DOHH2 (cell line): ENCODE measurements around the gene CNNM3.

ENCODE experiments used
- H3F3A ChIP-seq: fragments of 200-600 bp; sonication (generic), shearing (Covaris generic); 2 replicates; pipeline ENCODE4 v1.6.0; 2016; ENCODE audit warnings: antibody characterized with exemption, mild to moderate bottlenecking; ENCODE audit not compliant: control insufficient read depth, insufficient read depth
- H3K27ac ChIP-seq: fragments of 200-600 bp; sonication (generic); 2 replicates; pipeline ENCODE4 v1.5.1; 2014; ENCODE audit warnings: low read depth, mild to moderate bottlenecking, low read length, moderate library complexity
- H3K27me3 ChIP-seq: fragments of 200-600 bp; sonication (generic); 2 replicates; pipeline ENCODE4 v1.6.1; 2014; ENCODE audit warnings: mild to moderate bottlenecking, low read length, mixed read lengths; ENCODE audit not compliant: control insufficient read depth
- H3K36me3 ChIP-seq: fragments of 200-600 bp; sonication (generic); 2 replicates; pipeline ENCODE4 v1.6.1; 2014; ENCODE audit warnings: mild to moderate bottlenecking, low read length, moderate library complexity, mixed read lengths; ENCODE audit not compliant: control insufficient read depth
- H3K4me1 ChIP-seq: fragments of 200-600 bp; sonication (generic); 2 replicates; pipeline ENCODE4 v1.6.1; 2014; ENCODE audit warnings: mild to moderate bottlenecking, low read length, mixed read lengths; ENCODE audit not compliant: control insufficient read depth
- H3K4me2 ChIP-seq: fragments of 200-600 bp; sonication (generic); 2 replicates; pipeline ENCODE4 v1.6.0; 2014; ENCODE audit warnings: mild to moderate bottlenecking, low read length, moderate library complexity
- H3K4me3 ChIP-seq: fragments of 200-600 bp; sonication (generic); 2 replicates; pipeline ENCODE4 v1.5.1; 2014; ENCODE audit warnings: mild to moderate bottlenecking, low read length, mixed read lengths
- H3K79me2 ChIP-seq: fragments of 200-600 bp; sonication (generic); 2 replicates; pipeline ENCODE4 v1.6.1; 2014; ENCODE audit warnings: mild to moderate bottlenecking, low read length, mixed read lengths; ENCODE audit not compliant: control insufficient read depth
- H3K9me2 ChIP-seq: fragments of 200-600 bp; sonication (generic); replicated peaks from 2 replicates; pipeline ENCODE4 v1.6.1; 2014; ENCODE audit warnings: mild to moderate bottlenecking, low read length, mixed read lengths; ENCODE audit not compliant: control insufficient read depth
- H3K9me3 ChIP-seq: fragments of 200-600 bp; sonication (generic); 2 replicates; pipeline ENCODE4 v1.6.1; 2014; ENCODE audit warnings: antibody characterized with exemption, low read length, mixed read lengths; ENCODE audit not compliant: control insufficient read depth, insufficient read depth
- H4K20me1 ChIP-seq: fragments of 200-600 bp; sonication (generic); 2 replicates; pipeline ENCODE4 v1.6.0; 2014; ENCODE audit warnings: low read depth, mild to moderate bottlenecking, antibody characterized with exemption, low read length, moderate library complexity; ENCODE audit not compliant: control insufficient read depth, insufficient read depth
- EZH2phosphoT487 ChIP-seq: fragments of 200-600 bp; sonication (generic); IDR thresholded peaks from 2 replicates; pipeline ENCODE4 v1.6.1; 2017; ENCODE audit warnings: borderline replicate concordance, mild to moderate bottlenecking, antibody characterized with exemption, low read length, moderate library complexity, mixed read lengths
- TF ChIP-seq, protein P1 (sequence below): fragments of 200-600 bp; sonication (generic); IDR thresholded peaks from one replicate; pipeline ENCODE4 v1.5.1; 2014; ENCODE audit warnings: antibody characterized with exemption, mild to moderate bottlenecking, low read depth, low read length; ENCODE audit not compliant: poor library complexity, severe bottlenecking

CNNM3 gene

DNA sequence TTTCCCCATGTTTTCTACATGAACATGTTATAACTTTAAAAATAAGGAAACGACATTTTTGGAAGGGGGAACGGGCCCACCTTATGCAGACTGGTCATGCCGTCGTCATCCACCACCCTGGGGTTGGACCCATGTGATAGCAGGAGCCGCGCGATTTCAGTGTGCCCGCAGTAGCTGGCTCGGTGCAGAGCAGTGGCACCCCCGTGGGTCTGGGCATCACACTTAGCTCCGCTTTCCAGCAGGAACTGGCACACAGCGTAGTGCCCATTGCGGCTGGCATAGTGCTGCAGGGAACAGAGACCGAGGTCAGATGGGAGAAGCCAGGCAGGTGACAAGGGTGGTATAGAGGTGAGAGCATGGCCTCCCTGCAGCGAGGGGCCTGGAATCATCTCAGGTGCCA, 37.3 kb downstream of the CNNM3 start:
- peaks cover 21% of the 10 kb centered on the region for H3K36me3 ChIP-seq
- no peaks in the 10 kb centered on the region for H3F3A ChIP-seq
- TF ChIP-seq, protein P1, sequence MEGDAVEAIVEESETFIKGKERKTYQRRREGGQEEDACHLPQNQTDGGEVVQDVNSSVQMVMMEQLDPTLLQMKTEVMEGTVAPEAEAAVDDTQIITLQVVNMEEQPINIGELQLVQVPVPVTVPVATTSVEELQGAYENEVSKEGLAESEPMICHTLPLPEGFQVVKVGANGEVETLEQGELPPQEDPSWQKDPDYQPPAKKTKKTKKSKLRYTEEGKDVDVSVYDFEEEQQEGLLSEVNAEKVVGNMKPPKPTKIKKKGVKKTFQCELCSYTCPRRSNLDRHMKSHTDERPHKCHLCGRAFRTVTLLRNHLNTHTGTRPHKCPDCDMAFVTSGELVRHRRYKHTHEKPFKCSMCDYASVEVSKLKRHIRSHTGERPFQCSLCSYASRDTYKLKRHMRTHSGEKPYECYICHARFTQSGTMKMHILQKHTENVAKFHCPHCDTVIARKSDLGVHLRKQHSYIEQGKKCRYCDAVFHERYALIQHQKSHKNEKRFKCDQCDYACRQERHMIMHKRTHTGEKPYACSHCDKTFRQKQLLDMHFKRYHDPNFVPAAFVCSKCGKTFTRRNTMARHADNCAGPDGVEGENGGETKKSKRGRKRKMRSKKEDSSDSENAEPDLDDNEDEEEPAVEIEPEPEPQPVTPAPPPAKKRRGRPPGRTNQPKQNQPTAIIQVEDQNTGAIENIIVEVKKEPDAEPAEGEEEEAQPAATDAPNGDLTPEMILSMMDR = no peak
- no peak for TF ChIP-seq EZH2phosphoT487
- H3K9me3 ChIP-seq = no peaks in the 10 kb centered on the region
- peaks cover 15% of the 10 kb centered on the region for H3K4me1 ChIP-seq
- H4K20me1 ChIP-seq = no peaks in the 10 kb centered on the region; the same call in 1 of the 2 replicates
- no peak overlapping the region for H3K4me2 ChIP-seq
- no peak overlapping the region for H3K4me3 ChIP-seq
- H3K79me2 ChIP-seq = peaks cover 16% of the 10 kb centered on the region
- no peaks in the 10 kb centered on the region for H3K9me2 ChIP-seq
- no peak overlapping the region for H3K27ac ChIP-seq
- H3K27me3 ChIP-seq = no peaks in the 10 kb centered on the region

DNA sequence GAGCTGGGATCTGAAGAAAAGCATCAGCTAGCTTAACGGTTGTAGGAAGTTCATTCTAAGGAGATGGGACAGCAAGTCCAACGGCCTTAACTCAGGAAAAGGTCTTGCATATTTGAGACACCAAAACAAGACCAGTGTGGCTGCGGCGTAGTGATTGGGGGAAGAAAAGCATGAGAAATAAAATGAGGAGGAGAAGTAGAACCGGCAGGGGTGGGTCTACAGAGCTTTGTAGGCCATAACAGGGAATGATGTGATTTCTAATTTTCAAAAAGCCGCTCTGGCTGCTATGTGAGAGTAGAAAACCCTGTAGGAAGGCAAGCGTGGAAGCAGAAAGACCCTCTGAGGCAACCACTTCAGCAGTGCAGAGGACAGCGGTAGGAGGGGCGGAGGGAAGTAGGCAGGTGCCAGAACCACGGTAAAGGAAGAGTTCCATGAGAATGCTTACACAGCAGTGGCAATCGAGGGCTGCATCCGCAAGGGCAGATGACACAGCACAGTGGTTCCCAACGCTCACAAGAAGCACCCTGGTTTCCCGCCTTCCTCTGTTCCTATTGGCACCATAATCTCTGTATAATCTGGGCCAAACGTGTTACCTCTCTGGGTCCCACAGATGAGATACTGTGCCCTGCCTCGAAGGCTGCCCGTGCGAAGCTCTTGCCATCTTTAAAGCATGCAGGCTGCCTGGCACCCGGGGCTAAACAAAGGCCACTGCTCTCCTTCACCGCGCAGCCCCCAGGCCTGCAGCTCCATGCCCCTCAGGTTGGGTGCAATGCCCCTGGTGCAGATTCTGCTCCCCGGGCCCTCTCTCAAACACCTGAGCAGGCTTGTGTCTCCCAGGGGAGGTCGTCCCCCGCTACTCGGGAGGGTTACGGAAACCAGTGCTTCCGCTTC, 41.0 kb downstream of the CNNM3 start:
- Histone ChIP-seq H3K27ac (peak overlapping the region; percentile 75), H3K9me2 (no peaks in the 10 kb centered on the region), H3K36me3 (peaks cover 12% of the 10 kb centered on the region), H3K4me1 (peaks cover 22% of the 10 kb centered on the region), H4K20me1 (no peaks in the 10 kb centered on the region; the same call in 1 of the 2 replicates), H3K79me2 (peaks cover 16% of the 10 kb centered on the region), H3F3A (no peaks in the 10 kb centered on the region), H3K4me3 (peak overlapping the region; percentile 83), H3K27me3 (peaks cover 14% of the 10 kb centered on the region), H3K4me2 (peak overlapping the region; percentile 99), H3K9me3 (no peaks in the 10 kb centered on the region)
- TF ChIP-seq EZH2phosphoT487 = no peak
- TF ChIP-seq, protein P1 = no peak

DNA sequence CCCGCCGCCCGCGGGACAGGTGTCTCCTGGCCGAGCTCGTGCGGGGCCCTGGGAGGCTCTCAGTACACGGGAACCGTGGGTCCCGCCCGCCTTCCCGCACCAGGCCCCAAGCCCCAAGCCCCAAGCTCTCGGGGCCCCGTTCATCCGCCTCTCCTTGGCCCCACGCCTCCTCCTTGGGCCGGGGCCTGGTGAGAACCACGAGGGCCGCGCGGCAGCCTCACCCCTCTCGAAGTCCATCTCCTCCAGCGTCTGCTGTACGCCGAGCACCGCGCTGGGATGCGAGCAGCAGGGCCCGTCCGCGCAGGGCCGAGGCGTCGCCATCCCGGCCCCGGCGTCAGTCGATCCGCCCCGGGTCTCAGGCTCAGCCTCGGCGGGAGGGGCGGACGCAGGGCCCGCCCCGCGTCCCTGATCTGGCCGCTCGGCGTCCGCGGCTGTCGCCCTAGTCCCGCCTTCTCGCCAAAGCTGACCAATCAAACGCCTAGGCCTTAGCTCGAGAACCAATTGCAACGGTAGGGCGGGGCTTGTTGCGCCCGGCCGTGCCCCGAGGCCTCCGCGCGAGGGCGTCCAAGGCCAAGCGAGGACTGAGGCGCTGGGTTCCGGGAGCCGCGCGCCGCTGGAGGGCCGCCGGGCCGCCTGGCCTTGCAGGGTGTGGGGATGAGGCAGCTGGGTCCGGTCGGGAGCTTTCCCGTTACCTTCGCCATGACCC, 41.8 kb downstream of the CNNM3 start, which contains the start of gene ANKRD39:
TSS of gene ANKRD39 (minus strand) at position 350 of the 706 bp plus-strand sequence. CDS start at position 321, 29 bp downstream.
- no peaks in the 10 kb centered on the region for H3K9me2 ChIP-seq
- peaks cover 14% of the 10 kb centered on the region for H3K27me3 ChIP-seq
- TF ChIP-seq, protein P1 = peak; percentile 84
- TF ChIP-seq EZH2phosphoT487 = no peak
- peaks cover 16% of the 10 kb centered on the region for H3K79me2 ChIP-seq
- no peaks in the 10 kb centered on the region; the same call in 1 of the 2 replicates for H4K20me1 ChIP-seq
- peaks cover 7% of the 10 kb centered on the region for H3K36me3 ChIP-seq
- H3K4me3 ChIP-seq = peak within 1 kb of the TSS; percentile 83
- H3K4me2 ChIP-seq = peak within 1 kb of the TSS; percentile 99
- H3K9me3 ChIP-seq = no peaks in the 10 kb centered on the region
- H3K4me1 ChIP-seq = peaks cover 22% of the 10 kb centered on the region
- peak within 1 kb of the TSS; percentile 75 for H3K27ac ChIP-seq
- no peaks in the 10 kb centered on the region for H3F3A ChIP-seq
